ENCODE results near the gene MUS81.

DNA sequence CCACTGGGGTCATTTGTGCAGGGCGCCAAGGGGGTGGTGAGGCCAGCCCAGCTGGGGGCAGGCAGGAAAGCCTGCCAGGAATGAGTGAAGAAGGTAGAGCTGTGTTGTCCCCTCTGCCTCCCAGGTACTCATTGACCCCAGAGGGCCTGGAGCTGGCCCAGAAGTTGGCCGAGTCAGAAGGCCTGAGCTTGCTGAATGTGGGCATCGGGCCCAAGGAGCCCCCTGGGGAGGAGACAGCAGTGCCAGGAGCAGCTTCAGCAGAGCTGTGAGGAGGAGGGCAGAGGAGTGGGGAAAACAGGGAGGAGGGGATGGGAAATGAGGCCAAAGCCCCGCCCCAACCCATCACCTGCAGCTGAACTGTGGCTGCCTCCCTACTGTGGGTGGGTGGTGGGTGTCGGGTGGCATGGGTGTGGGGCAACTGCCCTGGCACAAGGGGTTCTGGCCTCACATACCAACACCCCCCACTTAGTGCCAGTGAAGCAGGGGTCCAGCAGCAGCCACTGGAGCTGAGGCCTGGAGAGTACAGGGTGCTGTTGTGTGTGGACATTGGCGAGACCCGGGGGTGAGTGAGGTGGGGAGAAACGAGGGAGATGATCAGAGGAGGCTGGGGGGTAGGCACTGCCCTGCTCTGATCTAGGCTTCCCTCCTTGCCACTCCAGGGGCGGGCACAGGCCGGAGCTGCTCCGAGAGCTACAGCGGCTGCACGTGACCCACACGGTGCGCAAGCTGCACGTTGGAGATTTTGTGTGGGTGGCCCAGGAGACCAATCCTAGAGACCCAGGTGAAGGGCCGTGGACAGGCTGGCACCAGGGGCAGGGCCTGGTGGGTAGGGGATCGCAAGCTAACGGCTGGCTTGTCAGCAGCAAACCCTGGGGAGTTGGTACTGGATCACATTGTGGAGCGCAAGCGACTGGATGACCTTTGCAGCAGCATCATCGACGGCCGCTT, 3.0 kb downstream of the MUS81 start:
- TF ChIP-seq, protein P1, sequence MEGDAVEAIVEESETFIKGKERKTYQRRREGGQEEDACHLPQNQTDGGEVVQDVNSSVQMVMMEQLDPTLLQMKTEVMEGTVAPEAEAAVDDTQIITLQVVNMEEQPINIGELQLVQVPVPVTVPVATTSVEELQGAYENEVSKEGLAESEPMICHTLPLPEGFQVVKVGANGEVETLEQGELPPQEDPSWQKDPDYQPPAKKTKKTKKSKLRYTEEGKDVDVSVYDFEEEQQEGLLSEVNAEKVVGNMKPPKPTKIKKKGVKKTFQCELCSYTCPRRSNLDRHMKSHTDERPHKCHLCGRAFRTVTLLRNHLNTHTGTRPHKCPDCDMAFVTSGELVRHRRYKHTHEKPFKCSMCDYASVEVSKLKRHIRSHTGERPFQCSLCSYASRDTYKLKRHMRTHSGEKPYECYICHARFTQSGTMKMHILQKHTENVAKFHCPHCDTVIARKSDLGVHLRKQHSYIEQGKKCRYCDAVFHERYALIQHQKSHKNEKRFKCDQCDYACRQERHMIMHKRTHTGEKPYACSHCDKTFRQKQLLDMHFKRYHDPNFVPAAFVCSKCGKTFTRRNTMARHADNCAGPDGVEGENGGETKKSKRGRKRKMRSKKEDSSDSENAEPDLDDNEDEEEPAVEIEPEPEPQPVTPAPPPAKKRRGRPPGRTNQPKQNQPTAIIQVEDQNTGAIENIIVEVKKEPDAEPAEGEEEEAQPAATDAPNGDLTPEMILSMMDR (IDR thresholded peaks at IDR 0.05): no peak
- TF ChIP-seq POLR2A (IDR thresholded peaks at IDR 0.05) (no peak), POLR2AphosphoS5 (IDR thresholded peaks at IDR 0.05) (no peak)
